ENCODE data around the gene SNAP29.
A peak's percentile ranks its signal among the peaks of the same experiment; 100 is the strongest.
"Not testable (repeated sequence)": the region's sequence is repeated elsewhere in the genome, so short reads cannot be mapped to it uniquely, and the experiment has no call there.

SNAP29 gene

GRCh38 chr22:20866736-20867135 is 7.9 kb downstream of the SNAP29 start:
- DNase-seq (ENCODE audit: low read depth in 2 of 2): no peak

DNA sequence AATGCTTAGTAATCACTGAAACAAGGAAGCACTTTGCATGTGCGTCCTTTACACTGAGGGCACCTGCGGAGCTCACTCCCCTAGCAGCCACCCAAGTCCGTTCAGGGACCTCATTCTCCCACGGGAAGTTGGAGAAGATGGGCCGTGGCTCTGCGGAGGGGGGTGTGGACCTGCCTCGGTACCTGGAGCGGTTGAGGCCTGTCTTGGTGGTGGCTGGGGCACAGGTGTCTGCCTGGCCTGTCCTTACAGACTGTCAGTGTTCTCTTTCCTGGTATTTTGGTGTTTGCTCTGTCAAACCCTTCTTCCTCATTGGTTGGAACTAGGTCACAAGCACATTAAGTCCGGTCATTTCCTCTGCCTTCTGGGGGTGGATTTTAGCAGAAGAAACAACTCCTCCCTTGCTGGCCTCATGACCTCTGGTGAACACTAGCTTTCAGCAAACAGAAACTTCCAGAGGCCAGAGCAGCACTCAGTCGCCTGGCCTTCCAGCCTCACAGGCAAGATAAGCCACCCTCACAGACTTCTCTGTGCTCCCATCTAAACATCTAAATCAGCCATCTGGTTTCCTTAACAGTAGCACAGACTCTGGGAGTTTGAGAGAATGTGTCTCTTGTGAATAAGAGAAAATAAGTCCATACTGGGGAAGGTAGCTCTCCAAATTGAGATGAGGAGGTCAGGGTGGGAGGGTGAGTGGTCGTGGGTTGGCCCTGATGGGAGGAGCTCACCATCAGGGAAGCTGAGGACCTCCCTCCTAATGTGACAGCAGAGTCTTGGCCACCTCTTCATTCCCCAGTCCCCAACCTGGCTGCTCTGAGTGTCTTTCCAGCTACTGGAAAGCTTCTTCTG is 8.6 kb downstream of the SNAP29 start:
- no peak for DNase-seq (ENCODE audit: low read depth in 2 of 2)

DNA sequence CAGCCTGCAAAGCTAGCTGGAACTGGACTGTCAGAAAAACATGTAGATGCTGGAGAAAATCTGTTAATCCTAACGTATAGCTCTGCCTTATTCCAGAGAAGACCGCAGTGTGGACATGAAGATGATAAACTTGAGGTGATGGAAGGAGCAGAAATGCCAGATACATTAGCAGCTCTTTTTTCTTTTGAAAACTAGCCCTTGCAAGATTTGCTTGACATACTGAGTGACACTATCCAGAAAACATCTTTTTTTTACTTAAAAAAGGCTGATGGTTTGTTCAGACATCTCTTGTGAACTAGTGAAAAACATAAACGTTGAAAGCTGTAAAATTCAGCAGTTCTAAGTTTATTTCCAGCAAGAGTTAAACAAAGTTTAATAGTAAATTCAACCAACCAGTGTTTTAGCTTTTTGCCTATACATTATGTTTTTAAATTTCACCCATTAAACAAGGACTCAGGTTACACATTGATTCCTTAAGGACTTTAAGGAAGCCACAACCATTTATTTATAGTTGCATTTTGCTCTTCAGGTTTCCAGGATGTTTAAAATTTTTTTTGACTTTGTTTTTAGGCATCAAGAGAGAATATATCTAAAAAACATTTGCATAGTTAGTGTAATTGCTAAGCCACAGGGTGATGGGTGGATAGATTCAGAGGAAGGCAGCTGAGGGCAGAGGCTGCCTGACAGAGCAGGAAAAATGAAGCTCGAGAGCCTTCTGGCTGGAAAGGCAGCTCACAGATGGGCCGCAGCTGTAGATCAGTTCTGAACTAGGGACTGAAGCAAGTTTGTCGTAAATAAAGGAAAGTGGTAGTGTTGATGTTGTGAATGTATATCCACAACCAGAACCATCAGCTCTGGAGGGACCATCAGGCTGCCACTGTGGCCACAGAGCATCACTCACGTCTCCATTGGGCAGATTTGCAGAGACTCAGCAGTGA is 9.5 kb downstream of the SNAP29 start:
- no peak for DNase-seq (ENCODE audit: low read depth in 2 of 2)

DNA sequence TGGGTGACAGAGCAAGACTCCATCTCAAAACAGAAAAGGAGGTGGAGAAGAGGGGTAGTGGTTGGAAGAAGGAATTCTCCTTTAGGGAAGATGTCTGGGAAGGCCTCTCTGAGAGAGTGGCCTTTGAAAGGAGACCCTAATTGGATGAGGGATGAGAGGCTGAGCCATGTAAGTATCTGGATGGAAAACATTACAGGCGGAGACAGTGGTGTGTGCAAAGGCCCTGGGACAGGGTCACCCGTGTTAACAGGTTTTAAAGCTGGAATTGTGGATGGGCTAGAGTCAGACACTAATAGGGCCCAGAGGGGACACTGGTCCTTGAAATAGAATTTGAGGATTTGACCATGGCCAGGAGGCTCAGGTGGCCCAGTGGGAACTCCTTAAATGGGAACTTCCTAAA is 10.4 kb downstream of the SNAP29 start:
- DNase-seq (ENCODE audit: low read depth in 2 of 2): no peak

GRCh38 chr22:20873214-20873613 is 14.4 kb downstream of the SNAP29 start:
- DNase-seq (ENCODE audit: low read depth in 2 of 2): no peak

GRCh38 chr22:20875296-20875695 is 16.5 kb downstream of the SNAP29 start:
- no peak for DNase-seq (ENCODE audit: low read depth in 2 of 2)

DNA sequence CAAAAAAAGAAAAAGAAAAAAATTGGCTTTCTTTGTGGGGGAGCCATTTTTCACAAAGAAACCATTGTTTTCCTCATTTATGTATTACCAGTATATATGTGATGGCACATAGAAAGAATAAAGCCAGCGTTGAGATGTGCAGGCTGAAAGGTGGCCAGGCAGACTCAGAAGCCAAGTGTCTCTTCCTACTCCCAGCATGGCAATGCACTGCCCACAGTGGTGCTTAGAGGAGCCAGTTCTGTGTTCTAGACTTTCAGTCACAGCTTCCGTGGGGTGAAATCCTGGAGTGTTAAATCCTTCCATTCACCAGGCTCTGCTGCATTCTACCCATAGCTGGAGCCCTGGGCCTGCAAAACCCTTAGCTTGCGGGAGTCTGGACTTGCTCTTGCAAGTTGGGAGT is 18.9 kb downstream of the SNAP29 start:
- no peak for DNase-seq (ENCODE audit: low read depth in 2 of 2)

DNA sequence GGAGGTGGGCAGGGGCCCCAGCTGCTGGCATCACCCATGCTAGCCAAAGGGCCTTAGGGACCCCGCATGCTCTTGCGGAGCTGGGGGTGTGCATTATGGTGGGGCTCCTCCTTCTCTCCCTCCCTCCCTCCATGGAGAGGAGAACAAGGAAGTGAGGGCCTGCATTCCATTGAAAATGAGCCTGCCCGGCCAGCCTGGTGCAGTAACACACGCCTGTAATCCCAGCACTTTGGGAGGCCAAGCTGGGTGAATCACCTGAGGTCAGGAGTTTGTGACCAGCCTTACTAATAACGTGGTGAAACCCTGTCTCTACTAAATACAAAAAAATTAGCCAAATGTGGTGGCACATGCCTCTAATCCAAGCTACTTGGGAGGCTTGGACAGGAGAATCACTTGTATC is 22.4 kb downstream of the SNAP29 start:
- no peak for DNase-seq (ENCODE audit: low read depth in 2 of 2)

DNA sequence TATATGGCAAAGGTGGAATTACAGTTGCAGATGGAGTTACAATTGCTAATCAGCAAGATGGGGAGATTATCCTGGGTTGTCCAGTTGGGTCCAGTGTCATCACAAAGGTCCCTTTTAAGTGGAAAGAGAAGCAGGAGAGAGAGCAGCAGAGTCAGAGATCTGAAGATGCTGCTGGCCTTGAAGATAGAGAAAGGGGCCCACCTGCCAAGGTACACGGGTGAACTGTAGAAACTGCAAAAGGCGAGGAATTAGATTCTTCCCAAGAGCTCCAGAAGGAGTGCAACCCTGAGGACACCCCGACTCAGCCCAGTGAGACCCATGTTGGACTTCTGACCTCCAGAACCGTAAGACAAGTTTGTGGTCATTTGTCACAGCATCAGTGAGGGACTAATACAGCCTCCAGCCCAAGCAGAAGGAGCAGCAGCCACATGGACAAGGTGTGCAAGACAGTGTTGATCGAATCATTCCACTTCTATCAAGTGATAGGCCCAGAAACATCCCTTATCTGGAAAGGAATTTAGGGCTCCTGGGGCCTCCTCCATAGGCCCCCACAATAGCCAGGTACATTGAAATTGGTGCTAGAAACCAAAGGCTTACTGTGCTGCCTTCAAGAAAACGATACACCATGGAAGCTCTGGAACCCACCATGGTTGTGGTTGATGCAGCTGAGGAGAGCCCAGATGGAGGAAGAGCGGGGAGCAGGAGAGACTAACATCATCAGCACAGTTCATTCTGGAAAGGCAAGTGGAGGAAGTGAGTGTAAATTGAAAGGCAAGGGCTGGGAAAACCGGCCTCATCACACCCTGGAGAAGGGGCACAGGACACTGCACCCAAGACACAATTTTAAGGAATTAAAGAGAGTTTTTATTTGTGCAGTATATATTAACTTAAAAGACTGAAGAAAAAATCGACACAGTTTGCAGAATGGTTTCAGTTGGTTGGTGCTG is 23.3 kb downstream of the SNAP29 start:
- no peak for DNase-seq (ENCODE audit: low read depth in 2 of 2)

- no peak for DNase-seq (ENCODE audit: low read depth in 2 of 2)
Observed at GRCh38 chr22:20882855-20883254, 24.0 kb downstream of the SNAP29 start.

GRCh38 chr22:20884454-20884853 is 25.6 kb downstream of the SNAP29 start:
- DNase-seq (ENCODE audit: low read depth in 2 of 2): no peak

DNA sequence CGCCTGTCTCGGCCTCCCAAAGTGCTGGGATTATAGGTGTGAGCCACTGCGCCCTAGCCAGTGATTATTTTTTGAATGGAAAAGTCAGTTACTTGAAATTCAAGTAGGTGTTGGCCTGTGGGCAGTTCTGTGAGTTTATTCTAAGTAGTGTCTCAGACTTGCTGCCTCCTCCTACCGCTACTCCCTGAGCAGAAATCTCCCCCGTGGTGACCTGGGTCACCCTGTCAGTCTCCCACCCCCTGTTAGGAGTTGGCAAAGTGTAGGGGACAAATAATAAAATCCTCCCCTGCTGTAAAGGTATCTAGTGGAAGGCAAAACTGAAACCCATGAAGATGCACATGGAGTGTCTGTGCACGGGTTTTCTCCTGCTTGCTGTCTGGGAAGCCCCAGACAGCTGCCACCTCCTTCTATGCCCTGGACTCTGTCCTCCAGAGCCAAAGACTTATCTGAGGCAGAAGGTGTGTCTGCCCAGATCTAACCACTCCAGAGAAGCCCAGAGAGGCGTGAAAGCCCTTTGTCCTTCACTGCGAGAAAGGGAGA is 26.3 kb downstream of the SNAP29 start:
- no peak for DNase-seq (ENCODE audit: low read depth in 2 of 2)

GRCh38 chr22:20885557-20886323 is 26.9 kb downstream of the SNAP29 start:
- peak; percentile 19 for DNase-seq (ENCODE audit: low read depth in 2 of 2)

- no peak for DNase-seq (ENCODE audit: low read depth in 2 of 2)
Observed at GRCh38 chr22:20887375-20887774, 28.6 kb downstream of the SNAP29 start.

GRCh38 chr22:20889025-20889704 is 30.4 kb downstream of the SNAP29 start:
- no peak for DNase-seq (ENCODE audit: low read depth in 2 of 2)

DNA sequence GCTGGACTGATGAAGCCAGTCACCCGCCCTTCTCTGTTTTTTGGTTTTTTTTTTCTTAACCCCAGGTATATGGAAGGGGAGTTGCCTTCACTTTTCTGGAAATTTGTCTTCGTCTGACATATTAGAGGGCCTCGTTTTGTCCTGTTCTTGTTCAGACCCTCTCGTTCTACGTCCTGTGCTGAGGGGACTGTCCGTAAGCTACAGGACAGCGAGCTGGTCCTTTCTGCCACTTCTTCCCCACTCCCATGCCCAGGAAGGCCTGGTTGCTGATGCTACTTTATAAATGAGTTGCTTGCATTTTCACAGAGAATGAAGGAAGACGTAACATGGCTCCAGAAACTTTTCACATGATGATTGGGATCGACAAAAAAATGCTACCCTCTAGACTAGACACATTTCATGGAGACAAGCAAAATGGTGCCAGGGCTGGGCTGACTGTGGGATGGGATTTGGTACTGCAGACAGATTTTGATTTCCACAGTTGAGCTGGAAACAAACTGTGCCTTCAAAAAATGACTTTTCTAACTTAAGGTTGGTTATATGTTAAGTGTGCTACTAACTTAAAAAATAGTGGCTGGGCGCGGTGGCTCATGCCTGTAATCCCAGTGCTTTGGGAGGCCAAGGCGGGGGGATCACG is 31.2 kb downstream of the SNAP29 start:
- no peak for DNase-seq (ENCODE audit: low read depth in 2 of 2)

DNA sequence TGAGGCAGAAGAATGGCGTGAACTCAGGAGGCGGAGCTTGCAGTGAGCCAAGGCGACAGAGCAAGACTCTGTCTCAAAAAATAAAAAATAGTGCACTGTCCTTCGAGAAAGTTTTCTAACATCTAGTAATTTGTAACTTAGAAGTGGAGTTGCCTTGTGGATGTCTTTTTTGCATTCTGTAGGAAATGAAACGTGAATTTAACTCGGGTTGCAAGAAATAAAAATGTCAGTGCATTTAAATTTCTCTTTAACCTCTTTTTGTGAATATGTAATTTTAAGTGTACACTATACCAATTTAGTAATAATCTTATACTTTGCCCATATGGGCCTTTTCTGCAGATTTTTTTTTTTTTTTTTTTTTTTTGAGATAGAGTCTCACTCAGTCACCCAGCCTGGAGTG is 32.2 kb downstream of the SNAP29 start:
- no peak for DNase-seq (ENCODE audit: low read depth in 2 of 2)

DNA sequence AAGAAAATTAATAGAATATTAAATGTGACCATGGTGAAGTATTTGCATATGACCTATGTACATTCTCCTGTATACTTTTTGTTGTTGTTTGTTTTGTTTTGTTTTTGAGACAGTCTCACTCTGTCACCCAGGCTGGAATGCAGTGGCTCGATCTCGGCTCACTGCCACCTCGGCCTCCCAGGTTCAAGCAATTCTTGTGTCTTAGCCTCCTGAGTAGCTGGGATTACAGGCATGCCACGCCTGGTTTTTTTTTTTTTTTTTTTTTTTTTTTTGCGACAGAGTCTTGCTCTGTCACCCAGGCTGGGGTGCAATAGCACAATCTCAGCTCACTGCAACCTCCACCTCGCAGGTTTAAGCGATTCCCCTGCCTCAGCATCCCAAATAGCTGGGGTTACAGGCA is 38.9 kb downstream of the SNAP29 start:
- DNase-seq (ENCODE audit: low read depth in 2 of 2): not testable (repeated sequence)

- DNase-seq (ENCODE audit: low read depth in 2 of 2): no peak
Observed at GRCh38 chr22:20899827-20900423, 41.1 kb downstream of the SNAP29 start.

Measured in fibroblast of skin of left biceps (primary cell).